Aorta (tissue), 5 donors: ENCODE measurements around the gene PIK3CA. TPM values are rescaled to one million over a fixed set of nuclear protein-coding genes. Genes with fewer than 3 reads are reported as not detected.

Source experiments
- ATAC-seq: fragments of 200-7000 bp; cut with Tn5 transposase; one replicate; pipeline ENCODE4 v1.9.1; 2022; ENCODE audit warnings: moderate library complexity; ENCODE audit not compliant: low FRiP score
- DNase-seq, 2 donors: peaks; one replicate each; pipeline ENCODE4 v3.0.0-alpha.2; 2020
- H3K27ac ChIP-seq, 2 donors: one replicate each; pipeline ENCODE4 v1.5.1; 2013; ENCODE audit warnings: low read length in 2 of 2, mild to moderate bottlenecking in 2 of 2, moderate library complexity in 2 of 2, control low read depth in 1 of 2, inconsistent platforms in 1 of 2, low read depth in 1 of 2
- H3K27me3 ChIP-seq, 2 donors: one replicate each; pipeline ENCODE4 v1.6.1; 2013; ENCODE audit warnings: control low read depth in 1 of 2, low read length in 1 of 2, mild to moderate bottlenecking in 1 of 2, moderate library complexity in 1 of 2; ENCODE audit not compliant: insufficient read depth in 2 of 2, control insufficient read depth in 1 of 2
- H3K36me3 ChIP-seq, 2 donors: one replicate each; pipeline ENCODE4 v1.6.1; 2013; ENCODE audit warnings: control low read depth in 1 of 2, low read length in 1 of 2, mild to moderate bottlenecking in 1 of 2; ENCODE audit not compliant: insufficient read depth in 2 of 2, control insufficient read depth in 1 of 2
- H3K4me1 ChIP-seq, 2 donors: one replicate each; pipeline ENCODE4 v1.6.1; 2013; ENCODE audit warnings: low read length in 2 of 2, control low read depth in 1 of 2, mild to moderate bottlenecking in 1 of 2, moderate library complexity in 1 of 2; ENCODE audit not compliant: insufficient read depth in 2 of 2, control insufficient read depth in 1 of 2
- H3K4me3 ChIP-seq, 2 donors: one replicate each; pipeline ENCODE4 v1.5.1; 2013; ENCODE audit warnings: low read length in 2 of 2, control low read depth in 1 of 2, mild to moderate bottlenecking in 1 of 2
- H3K9me3 ChIP-seq: one replicate; pipeline ENCODE4 v1.6.1; 2013; ENCODE audit warnings: mild to moderate bottlenecking, low read length; ENCODE audit not compliant: control insufficient read depth
- WGBS, 2 donors: extraction: QIAGEN DNeasy Blood & Tissue Kit; methylation state at CpG; one replicate each; pipeline ENCODE4 v1.1.7; 2013; 5-methylcytosine and 5-hydroxymethylcytosine counted together
- intact Hi-C, 2 donors: fragments of 100-400 bp; cut with DNase I; formaldehyde crosslinking; loops; one replicate each; pipeline versions ENCODE4 v1.14.2 to v1.15.0; 2022
- polyA plus RNA-seq, 2 donors: library from polyadenylated mRNA; stranded (reverse); fragments of 200-250 nt; gene quantifications; one replicate each; pipeline ENCODE4 v1.2.3, GENCODE V29; 2013
- total RNA-seq, 2 donors: library from RNA; stranded (reverse); fragmentation: NEBNext Ultra II Directional; extraction: Animal tissue kit (Norgen Biotek cat#: 25700); gene quantifications; one replicate each; pipeline ENCODE4 v1.2.1, GENCODE V29; 2021
- donor health status: healthy with polysubstance abuse.
- donor health status: Bipolar disorder and iron deficiency.
- donor health status: DM: no; HTN: no; CAD: no.
- donor health status: DM: no; HTN: no; CAD: no.
- donor health status: DM: yes; HTN: yes; CAD: no.

The PIK3CA gene
- total and polyA plus RNA-seq, 4 donors, result 7.6 to 39.1 (median 25.7) TPM

GRCh38 chr3:179278932-179279693 lies 131.0 kb downstream of the PIK3CA start:
- no peak for DNase-seq
- Histone ChIP-seq H3K36me3 (no peaks in the 10 kb centered on the region), H3K27ac (no peak overlapping the region), H3K4me1 (no peaks in the 10 kb centered on the region), H3K9me3 (no peaks in the 10 kb centered on the region), H3K27me3 (no peaks in the 10 kb centered on the region), H3K4me3 (no peak overlapping the region)
- WGBS, 2 donors, result 52 to 55% methylated on average over 4 of the region's 4 CpGs
- ATAC-seq, result no peak
- intact Hi-C loops, result no loop called here

DNA sequence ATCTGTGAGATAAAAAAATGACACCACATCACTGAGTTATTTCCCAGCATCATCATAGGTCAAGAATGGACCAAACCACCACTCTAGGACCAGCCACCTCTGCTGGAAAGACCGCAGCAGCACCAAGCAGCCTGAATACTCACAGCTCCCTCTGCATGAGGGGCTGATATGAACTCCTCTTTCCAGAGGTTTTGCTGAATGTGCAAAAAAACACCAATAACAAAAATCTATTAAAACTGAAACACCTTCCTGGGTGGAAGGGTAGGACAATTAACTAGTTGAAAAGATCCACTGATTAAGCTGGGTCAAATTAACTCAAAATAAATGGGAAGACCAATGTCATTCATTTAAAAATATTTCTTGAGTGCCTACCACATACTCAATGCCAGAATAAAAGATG lies 131.7 kb downstream of the PIK3CA start:
- 85 to 93% methylated on average over 1 of the region's 1 CpG for WGBS, 2 donors
- ATAC-seq (no peak), DNase-seq (no peak)
- Histone ChIP-seq H3K4me3 (no peak overlapping the region), H3K9me3 (no peaks in the 10 kb centered on the region), H3K36me3 (no peaks in the 10 kb centered on the region), H3K27ac (no peak overlapping the region), H3K27me3 (no peaks in the 10 kb centered on the region), H3K4me1 (no peaks in the 10 kb centered on the region)
- intact Hi-C loops, result no loop called here

DNA sequence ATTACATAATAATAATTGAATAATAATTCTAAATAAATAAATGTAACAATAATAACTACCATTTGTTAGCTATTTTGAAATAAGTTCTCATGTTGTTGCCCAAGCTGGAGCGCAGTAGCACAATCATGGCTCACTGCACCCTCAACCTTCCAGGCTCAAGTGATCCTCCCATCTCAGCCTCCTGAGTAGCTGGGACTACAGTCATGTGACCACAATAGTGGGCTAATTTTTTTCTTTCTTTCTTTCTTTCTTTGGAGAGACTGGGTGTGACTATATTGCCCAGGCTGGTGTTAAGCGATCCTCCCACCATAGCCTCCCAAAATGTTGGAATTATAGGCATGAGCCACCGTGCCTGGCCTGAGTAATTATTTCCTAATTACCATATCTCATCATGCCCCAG lies 133.7 kb downstream of the PIK3CA start:
- Histone ChIP-seq H3K27me3 (no peaks in the 10 kb centered on the region), H3K27ac (no peak overlapping the region), H3K36me3 (no peaks in the 10 kb centered on the region), H3K9me3 (no peaks in the 10 kb centered on the region), H3K4me1 (no peaks in the 10 kb centered on the region), H3K4me3 (no peak overlapping the region)
- no peak for ATAC-seq
- intact Hi-C loops, result no loop called here
- WGBS, 2 donors, result 90 to 100% methylated on average over 2 to 3 of the region's 3 CpGs
- DNase-seq, result no peak

- Histone ChIP-seq H3K27ac (no peak overlapping the region), H3K4me3 (no peak overlapping the region), H3K27me3 (no peaks in the 10 kb centered on the region), H3K36me3 (no peaks in the 10 kb centered on the region), H3K4me1 (no peaks in the 10 kb centered on the region), H3K9me3 (no peaks in the 10 kb centered on the region)
- WGBS, 2 donors, result 82 to 88% methylated on average over 6 of the region's 6 CpGs
- no peak for ATAC-seq
- intact Hi-C loops, result no loop called here
- no peak for DNase-seq
Observed at GRCh38 chr3:179286331-179286730, 138.2 kb downstream of the PIK3CA start.

DNA sequence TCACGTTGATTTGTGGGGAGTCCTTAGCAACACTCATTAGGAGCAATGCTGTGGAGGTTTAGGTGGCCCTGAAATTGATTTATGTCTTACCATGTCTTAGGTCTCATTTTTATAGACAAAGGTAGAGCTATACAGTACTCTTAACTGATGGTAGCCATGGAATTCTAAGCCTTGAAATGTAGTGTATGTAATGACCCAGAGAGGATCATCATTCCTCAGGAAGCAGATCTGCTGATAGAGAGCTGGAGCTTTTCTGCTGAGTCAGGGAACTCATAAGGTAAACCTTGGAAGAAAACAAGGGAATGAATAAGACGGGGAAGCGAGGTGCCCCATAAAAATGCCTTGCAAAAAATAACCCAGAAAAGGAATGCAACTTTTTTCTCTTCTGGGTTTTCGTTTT lies 140.7 kb downstream of the PIK3CA start:
- DNase-seq, result no peak
- no peaks in the 10 kb centered on the region for H3K4me1 ChIP-seq
- no peaks in the 10 kb centered on the region for H3K9me3 ChIP-seq
- no peak overlapping the region for H3K27ac ChIP-seq
- intact Hi-C loops, result no loop called here
- H3K4me3 ChIP-seq, result no peak overlapping the region
- H3K27me3 ChIP-seq, result no peaks in the 10 kb centered on the region
- 48 to 60% methylated on average over 4 of the region's 4 CpGs for WGBS, 2 donors
- no peaks in the 10 kb centered on the region for H3K36me3 ChIP-seq
- ATAC-seq, result no peak

GRCh38 chr3:179289295-179289694 lies 141.1 kb downstream of the PIK3CA start:
- Histone ChIP-seq H3K27ac (no peak overlapping the region), H3K4me3 (no peak overlapping the region), H3K36me3 (no peaks in the 10 kb centered on the region), H3K27me3 (no peaks in the 10 kb centered on the region), H3K9me3 (no peaks in the 10 kb centered on the region), H3K4me1 (no peaks in the 10 kb centered on the region)
- ATAC-seq (no peak), DNase-seq (no peak)
- intact Hi-C loops, result no loop called here
- 54 to 69% methylated on average over 3 of the region's 3 CpGs for WGBS, 2 donors

Other genes with a start within 250 kb of the PIK3CA start
- 10 to 100 TPM; 27.1 to 27.3 TPM for gene ZMAT3, start 76.5 kb upstream of the PIK3CA start, total RNA-seq
- 10 to 100 TPM in 1 of 2 donors, 1 to 10 TPM in 1; 9.9 to 12.4 TPM for gene ZMAT3, start 76.5 kb upstream of the PIK3CA start, polyA plus RNA-seq
- 1 to 10 TPM; 3.6 to 6.2 TPM for gene KCNMB3, start 102.8 kb downstream of the PIK3CA start, total RNA-seq
- 1 to 10 TPM; 2.5 to 4.4 TPM for gene KCNMB3, start 102.8 kb downstream of the PIK3CA start, polyA plus RNA-seq
- 10 to 100 TPM; 36.9 to 40.0 TPM for gene ZNF639, start 174.7 kb downstream of the PIK3CA start, total RNA-seq
- gene ZNF639, start 174.7 kb downstream of the PIK3CA start, polyA plus RNA-seq, result 10 to 100 TPM; 22.5 to 30.2 TPM
- gene MFN1, start 199.4 kb downstream of the PIK3CA start, total RNA-seq, result 10 to 100 TPM; 56.1 to 61.3 TPM
- gene MFN1, start 199.4 kb downstream of the PIK3CA start, polyA plus RNA-seq, result 10 to 100 TPM in 1 of 2 donors, 1 to 10 TPM in 1; 9.9 to 25.3 TPM